ENCODE measurements around the gene SESTD1. TPM values are rescaled to one million over a fixed set of nuclear protein-coding genes. Genes with fewer than 3 reads are reported as not detected.

SESTD1 gene
- total and polyA plus RNA-seq, 2 of the 8 experiments (the other 6 are each of a cell fraction or from before 2014, with no cell fraction given): 5.2 to 49.6 TPM

GRCh38 chr2:179251870-179252269, 12.8 kb downstream of the SESTD1 start (continued):
- no peak for TF ChIP-seq ASH2L (IDR thresholded peaks at IDR 0.05; ENCODE audit: low read length)
- TF ChIP-seq ATF2 (IDR thresholded peaks at IDR 0.05; ENCODE audit: low read length): no peak
- no peak for TF ChIP-seq SAP30 (IDR thresholded peaks at IDR 0.05; ENCODE audit: insufficient read depth, insufficient replicate concordance, low read length)
- TF ChIP-seq, protein P1, sequence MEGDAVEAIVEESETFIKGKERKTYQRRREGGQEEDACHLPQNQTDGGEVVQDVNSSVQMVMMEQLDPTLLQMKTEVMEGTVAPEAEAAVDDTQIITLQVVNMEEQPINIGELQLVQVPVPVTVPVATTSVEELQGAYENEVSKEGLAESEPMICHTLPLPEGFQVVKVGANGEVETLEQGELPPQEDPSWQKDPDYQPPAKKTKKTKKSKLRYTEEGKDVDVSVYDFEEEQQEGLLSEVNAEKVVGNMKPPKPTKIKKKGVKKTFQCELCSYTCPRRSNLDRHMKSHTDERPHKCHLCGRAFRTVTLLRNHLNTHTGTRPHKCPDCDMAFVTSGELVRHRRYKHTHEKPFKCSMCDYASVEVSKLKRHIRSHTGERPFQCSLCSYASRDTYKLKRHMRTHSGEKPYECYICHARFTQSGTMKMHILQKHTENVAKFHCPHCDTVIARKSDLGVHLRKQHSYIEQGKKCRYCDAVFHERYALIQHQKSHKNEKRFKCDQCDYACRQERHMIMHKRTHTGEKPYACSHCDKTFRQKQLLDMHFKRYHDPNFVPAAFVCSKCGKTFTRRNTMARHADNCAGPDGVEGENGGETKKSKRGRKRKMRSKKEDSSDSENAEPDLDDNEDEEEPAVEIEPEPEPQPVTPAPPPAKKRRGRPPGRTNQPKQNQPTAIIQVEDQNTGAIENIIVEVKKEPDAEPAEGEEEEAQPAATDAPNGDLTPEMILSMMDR (IDR thresholded peaks at IDR 0.05; ENCODE audit: control extremely low read depth in 1 of 3, insufficient read depth in 1 of 3, low read depth in 1 of 3, low read length in 3 of 3): no peak
